K562 (cell line): ENCODE measurements around the gene CTSZ. TPM values are rescaled to one million over a fixed set of nuclear protein-coding genes. Genes with fewer than 3 reads are reported as not detected.

ENCODE experiments used
- ARID3A ChIP-seq: IDR thresholded peaks from 2 replicates; pipeline ENCODE4 v1.6.1; 2012; ENCODE audit warnings: low read depth, low read length, improper control_type of control experiment, borderline replicate concordance
- BDP1 ChIP-seq: IDR thresholded peaks from 3 replicates; pipeline ENCODE4 v1.6.1; 2011; ENCODE audit not compliant: insufficient read length, insufficient read depth
- CBX5 ChIP-seq: IDR thresholded peaks from 2 replicates; pipeline ENCODE4 v1.6.1; 2014; ENCODE audit warnings: low read depth, borderline replicate concordance
- CEBPB ChIP-seq: fragments of 450-650 bp; IDR thresholded peaks from 2 replicates; pipeline ENCODE4 v1.6.1; 2016; ENCODE audit warnings: missing genetic modification characterization, missing compliant biosample characterization
- CREB3 ChIP-seq: fragments of 450-650 bp; conservative IDR thresholded peaks from 2 replicates; pipeline ENCODE4 v1.6.1; 2016; ENCODE audit warnings: missing genetic modification characterization, low read depth, mild to moderate bottlenecking, missing compliant biosample characterization, moderate library complexity
- CREBBP ChIP-seq: IDR thresholded peaks from one replicate; pipeline ENCODE4 v1.6.1; 2012; ENCODE audit warnings: low read depth, mild to moderate bottlenecking, control low read depth, inconsistent platforms, low read length
- ETV6 ChIP-seq, 3 experiments: fragments of 150-350 bp in 1 of 3; sonication (generic) in 1 of 3; formaldehyde crosslinking in 1 of 3; IDR thresholded peaks; 2 replicates each; pipeline versions ENCODE4 v1.6.1 to v1.8.0; 2014 to 2022; ENCODE audit warnings: borderline replicate concordance in 2 of 3, low read depth in 2 of 3, antibody characterized with exemption in 1 of 3, low read length in 1 of 3, mild to moderate bottlenecking in 1 of 3, missing genetic modification reagents in 1 of 3
- KAT8 ChIP-seq: fragments of 450-650 bp; IDR thresholded peaks from 2 replicates; pipeline ENCODE4 v1.6.1; 2016; ENCODE audit warnings: low read depth, mild to moderate bottlenecking
- MBD2 ChIP-seq: sonication (generic); IDR thresholded peaks from 2 replicates; pipeline ENCODE4 v1.6.1; 2016; ENCODE audit warnings: low read depth, borderline replicate concordance
- NFE2L1 ChIP-seq: fragments of 450-650 bp; IDR thresholded peaks from 2 replicates; pipeline ENCODE4 v1.6.1; 2016; ENCODE audit warnings: missing genetic modification characterization, low read depth, mild to moderate bottlenecking, missing compliant biosample characterization, moderate library complexity, borderline replicate concordance
- PKNOX1 ChIP-seq: fragments of 450-650 bp; IDR thresholded peaks from 2 replicates; pipeline ENCODE4 v1.6.1; 2016
- RAD51 ChIP-seq: fragments of 450-650 bp; IDR thresholded peaks from 2 replicates; pipeline ENCODE4 v1.7.1; 2016; ENCODE audit warnings: low read depth, mild to moderate bottlenecking, borderline replicate concordance
- RBM34 ChIP-seq: fragments of 200-400 bp; formaldehyde crosslinking; IDR thresholded peaks from 2 replicates; pipeline ENCODE4 v1.6.1; 2018; ENCODE audit warnings: low read length, borderline replicate concordance; ENCODE audit not compliant: insufficient read depth
- TCFL5 ChIP-seq: fragments of 250-450 bp; sonication (Bioruptor Pico); conservative IDR thresholded peaks from 2 replicates; pipeline ENCODE4 v1.6.1; 2021; ENCODE audit warnings: mild to moderate bottlenecking, moderate library complexity, matching md5 sums
- THAP7 ChIP-seq: fragments of 250-450 bp; sonication (Bioruptor Pico); IDR thresholded peaks from 2 replicates; pipeline ENCODE4 v1.5.0; 2021
- ZBTB11 ChIP-seq, 3 experiments: fragments of 200-800 bp in 1 of 3; fragments of 250-450 bp in 1 of 3; fragments of 450-650 bp in 1 of 3; sonication (Bioruptor Pico) in 1 of 3; sonication (Bioruptor generic) in 1 of 3; formaldehyde crosslinking in 1 of 3; IDR thresholded peaks; 2 replicates each; pipeline versions ENCODE4 v1.6.1 to v1.8.0; 2016 to 2022; ENCODE audit warnings: mild to moderate bottlenecking in 2 of 3, missing genetic modification characterization in 2 of 3, missing compliant biosample characterization in 1 of 3, moderate library complexity in 1 of 3
- ZNF79 ChIP-seq: fragments of 250-450 bp; sonication (Bioruptor Pico); IDR thresholded peaks from 2 replicates; pipeline ENCODE4 v1.4.0; 2020; ENCODE audit warnings: low read depth, mild to moderate bottlenecking, moderate library complexity
- ZNF830 ChIP-seq: fragments of 250-450 bp; sonication (Bioruptor Pico); IDR thresholded peaks from 2 replicates; pipeline ENCODE4 v1.5.0; 2021; ENCODE audit warnings: mild to moderate bottlenecking
- polyA plus RNA-seq, 8 experiments: library from polyadenylated mRNA; depleted of rRNA in 4 of 8; stranded (reverse) in 5 of 8; unstranded in 3 of 8; fragments of >200 nt; fragmentation: Nextera tagmentation in 2 of 8; fragmentation: Illumina TruSeq in 1 of 8; extraction: Ambion mirVana in 2 of 8; extraction: Trizol in 1 of 8; gene quantifications; 2 replicates each; pipeline versions ENCODE4 v1.2.1 to v1.2.3, GENCODE V29; 2011 to 2014; ENCODE audit warnings: inconsistent platforms in 1 of 8, missing spikeins in 1 of 8
- total RNA-seq, 7 experiments: library from RNA; depleted of rRNA in 6 of 7; stranded (reverse); fragments of >200 nt in 6 of 7; fragmentation: Illumina TruSeq in 2 of 7; extraction: Trizol in 2 of 7; gene quantifications; 2 replicates each; pipeline versions ENCODE4 v1.2.1 to v1.2.3, GENCODE V29; 2011 to 2021; ENCODE audit warnings: low replicate concordance in 1 of 7

The CTSZ gene
- total and polyA plus RNA-seq, 9 of the 15 experiments (the other 6 are each of a cell fraction or from before 2014, with no cell fraction given): 1.6 to 143 (median 82.8) TPM

- TF ChIP-seq CEBPB (tag) (no peak), ARID3A (0 out of 2 replicates have a peak, but pooled peaks have one; percentile 14), CBX5 (no peak), PKNOX1 (peak; percentile 59; the same call in 1 of the 2 replicates), CREB3 (tag) (no peak), MBD2 (no peak; the same call in 1 of the 2 replicates), RBM34 (no peak), THAP7 (no peak), TCFL5 (no peak), RAD51 (no peak), ZNF830 (CRISPR knock-in tag) (no peak), NFE2L1 (no peak), CREBBP (no peak), BDP1 (no peak), KAT8 (no peak), ZBTB11 (CRISPR knock-in tag; IDR thresholded peaks at IDR 0.05) (no peak), ETV6 (IDR thresholded peaks at IDR 0.05; ENCODE audit: borderline replicate concordance in 1 of 2, low read depth in 2 of 2, low read length in 1 of 2) (no peak), ETV6 (CRISPR knock-in tag; IDR thresholded peaks at IDR 0.05; ENCODE audit: borderline replicate concordance) (no peak), ZNF79 (CRISPR knock-in tag) (no peak)
Measured at GRCh38 chr20:59010995-59011873, 4.2 kb upstream of the CTSZ start (continued).
